H1 (cell line): ENCODE results near the gene DTL. TPM values are rescaled to one million over a fixed set of nuclear protein-coding genes. Genes with fewer than 3 reads are reported as not detected.

ENCODE experiments used
- CTCF ChIA-PET: fragments of 300-600 bp; sonication (Branson Sonifier 250); formaldehyde crosslinking; loops from one replicate; lab custom pipeline; 2021; ENCODE audit not compliant: partially characterized antibody; lab: Charles Lee
- POLR2A ChIA-PET: fragments of 300-600 bp; sonication (Branson Sonifier 250); formaldehyde crosslinking; loops from one replicate; lab custom pipeline; 2021; ENCODE audit warnings: inconsistent platforms; ENCODE audit not compliant: partially characterized antibody; lab: Charles Lee
- DNase-seq, 2 experiments: peaks; one replicate each; pipeline versions ENCODE4 v3.0.0 to v3.0.0-alpha.2; 2010 to 2022; ENCODE audit warnings: low spot score in 2 of 2, low read depth in 1 of 2, mixed read lengths in 1 of 2
- FAIRE-seq: peaks from 2 replicates; lab custom pipeline; 2011; peaks lifted over from hg19 to GRCh38; lab: Jason Lieb, UNC
- H2AFZ ChIP-seq: 2 replicates; pipeline ENCODE4 v1.8.1; 2012; ENCODE audit warnings: low read length, inconsistent platforms
- H2AK5ac ChIP-seq: 2 replicates; pipeline ENCODE4 v1.6.1; 2013; ENCODE audit warnings: low read depth, low read length
- H2BK120ac ChIP-seq: replicated peaks from 2 replicates; pipeline ENCODE3; 2013; ENCODE audit warnings: low read depth, low read length, inconsistent platforms
- H2BK12ac ChIP-seq: 2 replicates; pipeline ENCODE4 v1.6.1; 2013; ENCODE audit warnings: low read depth, low read length
- H2BK15ac ChIP-seq: 2 replicates; pipeline ENCODE4 v1.6.1; 2013; ENCODE audit warnings: low read length
- H2BK20ac ChIP-seq: 2 replicates; pipeline ENCODE4 v1.6.1; 2013; ENCODE audit warnings: low read length
- H2BK5ac ChIP-seq: 2 replicates; pipeline ENCODE4 v1.6.1; 2013; ENCODE audit warnings: low read depth, low read length
- H3K14ac ChIP-seq: 2 replicates; pipeline ENCODE4 v1.6.1; 2013; ENCODE audit warnings: inconsistent platforms; ENCODE audit not compliant: insufficient read length
- H3K18ac ChIP-seq: 2 replicates; pipeline ENCODE4 v1.6.1; 2013; ENCODE audit warnings: low read length; ENCODE audit errors: extremely low read depth
- H3K23ac ChIP-seq: 2 replicates; pipeline ENCODE4 v1.6.1; 2013; ENCODE audit warnings: inconsistent platforms; ENCODE audit not compliant: insufficient read length
- H3K23me2 ChIP-seq: 2 replicates; pipeline ENCODE4 v1.6.1; 2013; ENCODE audit warnings: low read depth, low read length
- H3K27ac ChIP-seq: 2 replicates; pipeline ENCODE4 v1.6.1; 2011; ENCODE audit warnings: low read depth, low read length, inconsistent platforms
- H3K27me3 ChIP-seq, 4 experiments: replicated peaks in 1 of 4; 1 replicate in 1 of 4; 2 replicates in 3 of 4; pipeline versions ENCODE4 v1.6.1 to v1.8.1; 2011 to 2013; ENCODE audit warnings: low read length in 3 of 4, mild to moderate bottlenecking in 3 of 4, inconsistent platforms in 2 of 4, mixed read lengths in 2 of 4, moderate library complexity in 1 of 4; ENCODE audit not compliant: control insufficient read depth in 3 of 4, insufficient read depth in 3 of 4; ENCODE audit errors: extremely low read depth in 1 of 4
- H3K36me3 ChIP-seq, 4 experiments: 2 replicates each; pipeline versions ENCODE4 v1.6.1 to v1.8.1; 2011 to 2013; ENCODE audit warnings: mild to moderate bottlenecking in 4 of 4, low read length in 3 of 4, moderate library complexity in 2 of 4, control low read depth in 1 of 4, inconsistent platforms in 1 of 4; ENCODE audit not compliant: insufficient read depth in 4 of 4, control insufficient read depth in 2 of 4
- H3K4ac ChIP-seq: replicated peaks from 2 replicates; pipeline ENCODE3; 2013; ENCODE audit warnings: low read length, low read depth, mixed read lengths, inconsistent platforms; ENCODE audit not compliant: insufficient read length
- H3K4me1 ChIP-seq, 4 experiments: replicated peaks in 1 of 4; 1 replicate in 1 of 4; 2 replicates in 3 of 4; pipeline versions ENCODE4 v1.6.1 to v1.8.1; 2011 to 2013; ENCODE audit warnings: low read length in 3 of 4, inconsistent platforms in 2 of 4, mixed read lengths in 1 of 4; ENCODE audit not compliant: insufficient read depth in 4 of 4, control insufficient read depth in 3 of 4
- H3K4me2 ChIP-seq, 2 experiments: 2 replicates each; pipeline versions ENCODE4 v1.6.1 to v1.8.1; 2011 to 2013; ENCODE audit warnings: low read depth in 2 of 2, low read length in 2 of 2, control low read depth in 1 of 2, inconsistent platforms in 1 of 2, mild to moderate bottlenecking in 1 of 2; ENCODE audit not compliant: insufficient read depth in 1 of 2
- H3K4me3 ChIP-seq, 4 experiments: fragments of 200-600, 300-600 bp in 1 of 4; sonication (generic), shearing (Covaris generic), sonication (Bioruptor Twin) in 1 of 4; 2 replicates each; pipeline versions ENCODE4 v1.5.1 to v1.8.1; 2011 to 2016; ENCODE audit warnings: low read length in 4 of 4, low read depth in 3 of 4, control low read depth in 2 of 4, inconsistent platforms in 2 of 4, mild to moderate bottlenecking in 2 of 4, mixed read lengths in 1 of 4, moderate library complexity in 1 of 4; ENCODE audit not compliant: insufficient read depth in 2 of 4; ENCODE audit errors: extremely low read depth in 1 of 4
- H3K56ac ChIP-seq: replicated peaks from 2 replicates; pipeline ENCODE3; 2013; ENCODE audit warnings: low read depth, mild to moderate bottlenecking, mixed read lengths, low read length, inconsistent platforms; ENCODE audit not compliant: insufficient read length
- H3K79me1 ChIP-seq: 2 replicates; pipeline ENCODE4 v1.6.1; 2013; ENCODE audit warnings: low read depth, low read length, control low read depth
- H3K79me2 ChIP-seq, 2 experiments: 2 replicates each; pipeline versions ENCODE4 v1.6.1 to v1.8.1; 2012 to 2013; ENCODE audit warnings: low read length in 2 of 2, mild to moderate bottlenecking in 2 of 2, inconsistent platforms in 1 of 2; ENCODE audit not compliant: insufficient read depth in 2 of 2, control insufficient read depth in 1 of 2
- H3K9ac ChIP-seq, 4 experiments: replicated peaks in 1 of 4; 1 replicate in 1 of 4; 2 replicates in 3 of 4; pipeline versions ENCODE4 v1.6.1 to v1.8.1; 2011 to 2013; ENCODE audit warnings: low read depth in 3 of 4, low read length in 3 of 4, control low read depth in 2 of 4, mild to moderate bottlenecking in 2 of 4, moderate library complexity in 2 of 4, inconsistent platforms in 1 of 4; ENCODE audit errors: extremely low read depth in 1 of 4
- H3K9me3 ChIP-seq, 2 experiments: 2 replicates each; pipeline versions ENCODE4 v1.6.1 to v1.8.1; 2012 to 2013; ENCODE audit warnings: mild to moderate bottlenecking in 2 of 2, moderate library complexity in 2 of 2, control low read depth in 1 of 2, inconsistent platforms in 1 of 2, low read depth in 1 of 2, low read length in 1 of 2, mixed read lengths in 1 of 2; ENCODE audit not compliant: insufficient read depth in 2 of 2
- H4K20me1 ChIP-seq, 2 experiments: replicated peaks in 1 of 2; 2 replicates each; pipeline versions ENCODE3 to v1.8.1; 2011 to 2013; ENCODE audit warnings: inconsistent platforms in 2 of 2, low read length in 2 of 2, mild to moderate bottlenecking in 1 of 2; ENCODE audit not compliant: insufficient read depth in 2 of 2, control insufficient read depth in 1 of 2
- H4K5ac ChIP-seq: 2 replicates; pipeline ENCODE4 v1.6.1; 2013; ENCODE audit warnings: low read length, low read depth, mixed read lengths, inconsistent platforms; ENCODE audit not compliant: insufficient read length
- H4K8ac ChIP-seq: 2 replicates; pipeline ENCODE4 v1.8.0; 2013; ENCODE audit warnings: mild to moderate bottlenecking, moderate library complexity, low read length, inconsistent platforms; ENCODE audit not compliant: insufficient read depth; ENCODE audit errors: extremely low read depth
- H4K91ac ChIP-seq: replicated peaks from 2 replicates; pipeline ENCODE3; 2013; ENCODE audit warnings: low read length, mixed read lengths, inconsistent platforms; ENCODE audit not compliant: insufficient read length
- ASH2L ChIP-seq: fragments of 200-600, 300-600 bp; sonication (generic); IDR thresholded peaks from one replicate; pipeline ENCODE4 v1.7.1; 2017; ENCODE audit warnings: low read length
- BCL11A ChIP-seq, 2 experiments: IDR thresholded peaks; one replicate each; pipeline ENCODE4 v1.6.1; 2011; ENCODE audit warnings: low read depth in 2 of 2, low read length in 2 of 2, mild to moderate bottlenecking in 2 of 2
- CHD2 ChIP-seq: IDR thresholded peaks from 2 replicates; pipeline ENCODE4 v1.6.1; 2012; ENCODE audit warnings: low read length, improper control_type of control experiment
- CTCF ChIP-seq, 3 experiments: IDR thresholded peaks; 1 replicate in 2 of 3; 2 replicates in 1 of 3; pipeline versions ENCODE4 v1.5.1 to v1.6.1; 2011; ENCODE audit warnings: low read length in 3 of 3, mild to moderate bottlenecking in 3 of 3, inconsistent platforms in 2 of 3, low read depth in 1 of 3, moderate library complexity in 1 of 3; ENCODE audit not compliant: insufficient read depth in 1 of 3; ENCODE audit errors: control extremely low read depth in 1 of 3
- EP300 ChIP-seq, 2 experiments: IDR thresholded peaks; 1 replicate in 1 of 2; 2 replicates in 1 of 2; pipeline ENCODE4 v1.6.1; 2011 to 2012; ENCODE audit warnings: low read depth in 2 of 2, low read length in 2 of 2, mild to moderate bottlenecking in 2 of 2, borderline replicate concordance in 1 of 2, inconsistent platforms in 1 of 2, moderate library complexity in 1 of 2
- MAFK ChIP-seq: IDR thresholded peaks from 2 replicates; pipeline ENCODE4 v1.6.1; 2012; ENCODE audit warnings: low read depth, mild to moderate bottlenecking, improper control_type of control experiment, low read length
- SP1 ChIP-seq: IDR thresholded peaks from 2 replicates; pipeline ENCODE4 v1.6.1; 2011; ENCODE audit warnings: low read depth, low read length
- SP4 ChIP-seq: IDR thresholded peaks from 2 replicates; pipeline ENCODE4 v1.6.1; 2012; ENCODE audit warnings: low read length, inconsistent platforms
- TEAD4 ChIP-seq: IDR thresholded peaks from 2 replicates; pipeline ENCODE4 v1.6.1; 2012; ENCODE audit warnings: low read depth, low read length, inconsistent platforms, mixed read lengths
- USF2 ChIP-seq: IDR thresholded peaks from 2 replicates; pipeline ENCODE4 v1.6.1; 2011; ENCODE audit warnings: low read length, improper control_type of control experiment
- YY1 ChIP-seq: IDR thresholded peaks from 2 replicates; pipeline ENCODE4 v1.6.1; 2011; ENCODE audit warnings: low read depth, mild to moderate bottlenecking, low read length
- ZNF274 ChIP-seq: IDR thresholded peaks from 2 replicates; pipeline ENCODE4 v1.7.0; 2012; ENCODE audit warnings: low read length, borderline replicate concordance; ENCODE audit errors: extremely low read depth
- polyA plus RNA-seq, 7 experiments: library from polyadenylated mRNA; depleted of rRNA in 3 of 7; stranded (reverse) in 5 of 7; unstranded in 2 of 7; fragments of >200 nt in 5 of 7; fragments of 200-250 nt in 2 of 7; gene quantifications; 1 replicate in 5 of 7; 2 replicates in 1 of 7; 4 replicates in 1 of 7; pipeline versions ENCODE4 v1.2.1 to v1.2.3, GENCODE V29; 2011 to 2013; ENCODE audit warnings: missing spikeins in 2 of 7, mixed read lengths in 2 of 7
- total RNA-seq: library from RNA; stranded (reverse); fragmentation: NEBNext Ultra II Directional; extraction: Animal tissue kit (Norgen Biotek cat#: 25700); gene quantifications from 2 replicates; pipeline ENCODE4 v1.2.1, GENCODE V29; 2021

The DTL gene
- total and polyA plus RNA-seq, 2 of the 8 experiments (the other 6 are each of a cell fraction or from before 2014, with no cell fraction given), result 36.0 to 46.9 TPM

GRCh38 chr1:212042436-212042835, 6.9 kb downstream of the DTL start:
- Histone ChIP-seq H2AFZ (no peak overlapping the region), H3K9ac (no peak overlapping the region), H3K4me3 (no peak overlapping the region), H3K36me3 (peaks cover 2 to 61% (median 21%) of the 10 kb centered on the region in 4 experiments; a peak in 7 of 8 replicates), H4K5ac (no peak overlapping the region), H3K23ac (no peak overlapping the region), H3K79me1 (peaks cover 3% of the 10 kb centered on the region), H3K4me2 (no peak overlapping the region), H3K4ac (no peak overlapping the region), H3K27me3 (no peaks in the 10 kb centered on the region), H2BK15ac (no peak overlapping the region), H4K91ac (no peak overlapping the region), H3K14ac (no peak overlapping the region), H3K79me2 (peaks cover 10 to 76% of the 10 kb centered on the region in 2 experiments; a peak in 3 of 4 replicates), H2BK120ac (no peak overlapping the region), H2AK5ac (no peak overlapping the region), H3K23me2 (no peaks in the 10 kb centered on the region), H2BK5ac (no peak overlapping the region), H2BK20ac (no peak overlapping the region), H2BK12ac (no peak overlapping the region), H4K20me1 (peaks cover 5 to 17% of the 10 kb centered on the region in 2 experiments), H3K27ac (no peak overlapping the region), H3K4me1 (peaks cover 0 to 3% (median 0%) of the 10 kb centered on the region in 4 experiments; a peak in 1 of 7 replicates), H3K18ac (no peak overlapping the region), H3K56ac (no peak overlapping the region), H4K8ac (no peak overlapping the region), H3K9me3 (no peaks in the 10 kb centered on the region)
- ChIA-PET POLR2A (no interaction called here), CTCF (interaction anchor here (0.7 kb wide), 1 partner anchor 233 kb away, joined by 3 read pairs; no protein-coding TSS in a partner anchor)
- FAIRE-seq (no peak), DNase-seq (no peak)
- TF ChIP-seq CHD2 (no peak), TEAD4 (no peak), MAFK (no peak), BCL11A (IDR thresholded peaks at IDR 0.05; ENCODE audit: low read depth in 2 of 2, low read length in 2 of 2) (no peak), ASH2L (no peak), SP1 (no peak), YY1 (no peak), USF2 (no peak), SP4 (no peak), CTCF (IDR thresholded peaks at IDR 0.05; ENCODE audit: control extremely low read depth in 1 of 3, insufficient read depth in 1 of 3, low read depth in 1 of 3, low read length in 3 of 3) (no peak), EP300 (IDR thresholded peaks at IDR 0.05; ENCODE audit: borderline replicate concordance in 1 of 2, low read depth in 2 of 2, low read length in 2 of 2) (no peak), ZNF274 (no peak)
